Suprapubic skin (tissue), 3 donors: ENCODE data around the gene KCND2.

Experiments
- CTCF ChIP-seq, 2 donors: fragments of 200-600 bp in 1 of 2; fragments of 450-650 bp in 1 of 2; sonication (generic) in 1 of 2; IDR thresholded peaks; one replicate each; pipeline ENCODE4 v1.5.1; 2016 to 2019; ENCODE audit warnings: antibody characterized with exemption in 2 of 2, mild to moderate bottlenecking in 1 of 2, moderate library complexity in 1 of 2
- EP300 ChIP-seq: sonication (generic); formaldehyde crosslinking; IDR thresholded peaks from one replicate; pipeline ENCODE4 v1.6.1; 2017; ENCODE audit warnings: antibody characterized with exemption
- POLR2A ChIP-seq, 2 donors: fragments of 450-650 bp; IDR thresholded peaks; one replicate each; pipeline ENCODE4 v1.6.1; 2017; ENCODE audit warnings: antibody characterized with exemption in 2 of 2, mild to moderate bottlenecking in 2 of 2, moderate library complexity in 2 of 2

- TF ChIP-seq CTCF (IDR thresholded peaks at IDR 0.05) (no peak), POLR2A (IDR thresholded peaks at IDR 0.05) (no peak), EP300 (no peak)
Observed at GRCh38 chr7:120760851-120761250, 487.9 kb downstream of the KCND2 start.
